WI38 (cell line): ENCODE results near the gene HLA-F.

ENCODE experiments used
- H3K4me3 ChIP-seq: 2 replicates; pipeline ENCODE4 v1.5.1; 2011; ENCODE audit warnings: low read depth, mild to moderate bottlenecking, control low read depth, low read length
- TF ChIP-seq, protein P1 (sequence below): IDR thresholded peaks from 2 replicates; pipeline ENCODE4 v1.5.1; 2012; ENCODE audit warnings: low read depth, mild to moderate bottlenecking, control low read depth, low read length

HLA-F gene

DNA sequence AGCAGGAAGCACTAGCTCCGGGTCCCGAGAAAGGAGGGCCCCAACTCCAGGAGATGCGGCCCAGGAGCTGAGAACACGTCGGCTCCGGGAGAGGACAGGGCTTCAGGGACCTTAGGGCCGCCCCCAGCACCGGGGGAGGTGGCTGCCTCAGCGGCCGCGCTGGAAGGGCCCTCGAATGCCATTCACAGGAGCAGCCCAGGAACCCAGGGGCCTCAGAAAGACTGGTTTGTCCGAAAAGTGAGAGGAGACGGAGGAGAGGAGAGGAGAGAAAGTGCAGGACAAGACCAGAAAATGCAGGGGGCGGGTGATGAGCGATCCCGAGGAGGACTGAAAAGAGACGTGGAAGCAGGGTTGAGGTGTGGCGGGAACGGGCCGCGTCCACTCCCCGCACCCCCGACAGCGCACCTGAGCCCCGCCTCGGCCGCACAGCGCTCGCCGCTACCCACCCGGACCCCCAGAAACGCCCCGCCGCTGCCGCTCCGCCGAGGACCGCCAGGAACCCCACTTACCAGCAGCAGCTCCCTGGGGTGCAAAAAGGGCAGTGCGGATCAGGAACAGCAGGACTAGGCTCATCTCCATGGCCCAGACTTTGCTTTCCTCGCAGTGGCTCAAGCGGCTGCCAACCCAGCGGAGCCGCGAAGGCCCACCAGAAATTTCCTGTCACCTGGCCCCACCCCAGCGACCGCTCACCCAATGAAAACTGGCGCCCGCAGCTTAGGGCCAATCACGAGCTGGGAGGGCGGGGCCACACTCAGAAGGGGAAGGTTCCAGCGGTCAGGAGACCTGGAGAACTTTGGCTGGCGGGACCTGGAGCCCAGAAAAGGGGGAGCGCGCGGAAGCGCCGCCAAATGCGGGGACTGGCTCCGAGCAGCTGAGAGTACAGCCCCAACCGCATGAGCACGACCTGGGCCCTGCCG lies 25.4 kb downstream of the HLA-F start:
- peak overlapping the region; percentile 29 for H3K4me3 ChIP-seq
- TF ChIP-seq, protein P1, sequence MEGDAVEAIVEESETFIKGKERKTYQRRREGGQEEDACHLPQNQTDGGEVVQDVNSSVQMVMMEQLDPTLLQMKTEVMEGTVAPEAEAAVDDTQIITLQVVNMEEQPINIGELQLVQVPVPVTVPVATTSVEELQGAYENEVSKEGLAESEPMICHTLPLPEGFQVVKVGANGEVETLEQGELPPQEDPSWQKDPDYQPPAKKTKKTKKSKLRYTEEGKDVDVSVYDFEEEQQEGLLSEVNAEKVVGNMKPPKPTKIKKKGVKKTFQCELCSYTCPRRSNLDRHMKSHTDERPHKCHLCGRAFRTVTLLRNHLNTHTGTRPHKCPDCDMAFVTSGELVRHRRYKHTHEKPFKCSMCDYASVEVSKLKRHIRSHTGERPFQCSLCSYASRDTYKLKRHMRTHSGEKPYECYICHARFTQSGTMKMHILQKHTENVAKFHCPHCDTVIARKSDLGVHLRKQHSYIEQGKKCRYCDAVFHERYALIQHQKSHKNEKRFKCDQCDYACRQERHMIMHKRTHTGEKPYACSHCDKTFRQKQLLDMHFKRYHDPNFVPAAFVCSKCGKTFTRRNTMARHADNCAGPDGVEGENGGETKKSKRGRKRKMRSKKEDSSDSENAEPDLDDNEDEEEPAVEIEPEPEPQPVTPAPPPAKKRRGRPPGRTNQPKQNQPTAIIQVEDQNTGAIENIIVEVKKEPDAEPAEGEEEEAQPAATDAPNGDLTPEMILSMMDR, result no peak

DNA sequence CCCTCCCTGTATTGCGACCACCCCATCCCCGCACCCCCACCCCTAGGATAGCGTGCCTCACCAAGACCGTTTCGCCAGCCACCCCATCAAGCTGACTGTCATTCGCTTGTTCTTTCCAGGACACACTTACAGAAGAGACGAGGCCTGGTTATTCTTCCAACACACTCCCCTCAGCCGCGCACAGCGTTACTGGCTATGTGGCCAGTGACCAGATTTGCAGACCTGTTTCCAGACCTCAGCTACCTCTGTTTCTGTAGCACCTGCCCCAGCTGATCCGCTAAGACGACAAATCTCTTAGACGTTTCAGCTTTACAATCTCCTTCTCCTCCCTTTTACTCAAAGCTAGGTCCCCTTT lies 26.1 kb downstream of the HLA-F start:
- no peak overlapping the region for H3K4me3 ChIP-seq
- TF ChIP-seq, protein P1, result no peak

DNA sequence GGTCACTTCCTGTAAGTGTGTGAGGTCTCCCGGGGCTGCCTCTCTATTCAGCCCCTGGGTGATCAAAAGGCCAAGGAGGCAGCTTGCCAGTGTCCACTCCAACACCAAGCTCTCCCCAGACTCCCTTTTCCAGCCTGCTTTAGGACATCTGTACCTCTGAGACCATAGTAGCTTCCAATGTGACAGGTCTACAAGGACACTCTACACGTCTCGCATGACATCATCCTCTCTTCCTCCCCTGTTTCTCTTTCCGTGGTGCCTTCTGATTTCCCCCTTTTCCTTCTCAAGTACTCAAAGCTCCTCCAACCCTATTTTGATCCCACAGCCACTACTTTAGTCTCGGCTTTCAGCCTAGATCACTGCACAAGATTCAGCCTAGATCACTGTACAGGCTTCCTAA lies 26.4 kb downstream of the HLA-F start:
- no peak overlapping the region for H3K4me3 ChIP-seq
- TF ChIP-seq, protein P1, result no peak

DNA sequence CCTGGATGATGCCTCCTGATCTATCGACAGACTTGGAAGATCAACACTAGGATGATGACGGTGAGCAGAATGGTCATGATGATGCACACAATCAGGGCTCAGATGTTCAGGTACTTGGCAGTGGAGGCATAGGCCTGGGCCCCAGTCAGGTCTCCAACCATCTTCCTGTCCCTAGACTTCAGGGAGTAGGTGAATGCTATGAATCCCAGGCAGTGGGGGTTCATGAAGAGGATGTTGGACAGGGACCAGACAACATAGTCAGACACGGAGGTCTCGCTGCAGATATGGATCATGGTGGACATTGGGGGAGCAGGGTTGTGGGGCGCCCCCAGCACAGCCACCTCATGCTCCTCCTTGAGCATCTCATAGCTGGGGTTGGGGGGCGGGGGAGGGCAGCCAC lies 27.5 kb downstream of the HLA-F start:
- H3K4me3 ChIP-seq, result no peak overlapping the region
- TF ChIP-seq, protein P1, result no peak

DNA sequence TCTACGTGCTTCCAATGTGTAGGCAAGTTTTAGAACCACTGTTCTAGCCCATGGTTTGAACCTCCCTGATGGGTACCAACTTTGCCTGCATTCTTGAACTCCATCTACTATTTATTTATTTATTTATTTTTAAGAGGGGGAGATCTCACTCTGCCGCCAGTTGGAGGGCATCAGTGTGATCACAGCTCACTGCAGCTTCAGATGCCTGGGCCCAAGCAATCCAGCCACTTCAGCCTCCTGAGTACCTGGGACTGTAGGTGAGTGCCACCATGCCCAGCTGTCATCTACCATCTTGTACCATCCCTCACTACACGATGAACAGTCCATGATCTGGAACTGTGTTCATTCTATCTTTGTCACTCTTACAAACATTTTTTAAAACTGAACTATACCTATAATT lies 28.2 kb downstream of the HLA-F start:
- TF ChIP-seq, protein P1, result no peak
- no peak overlapping the region for H3K4me3 ChIP-seq

DNA sequence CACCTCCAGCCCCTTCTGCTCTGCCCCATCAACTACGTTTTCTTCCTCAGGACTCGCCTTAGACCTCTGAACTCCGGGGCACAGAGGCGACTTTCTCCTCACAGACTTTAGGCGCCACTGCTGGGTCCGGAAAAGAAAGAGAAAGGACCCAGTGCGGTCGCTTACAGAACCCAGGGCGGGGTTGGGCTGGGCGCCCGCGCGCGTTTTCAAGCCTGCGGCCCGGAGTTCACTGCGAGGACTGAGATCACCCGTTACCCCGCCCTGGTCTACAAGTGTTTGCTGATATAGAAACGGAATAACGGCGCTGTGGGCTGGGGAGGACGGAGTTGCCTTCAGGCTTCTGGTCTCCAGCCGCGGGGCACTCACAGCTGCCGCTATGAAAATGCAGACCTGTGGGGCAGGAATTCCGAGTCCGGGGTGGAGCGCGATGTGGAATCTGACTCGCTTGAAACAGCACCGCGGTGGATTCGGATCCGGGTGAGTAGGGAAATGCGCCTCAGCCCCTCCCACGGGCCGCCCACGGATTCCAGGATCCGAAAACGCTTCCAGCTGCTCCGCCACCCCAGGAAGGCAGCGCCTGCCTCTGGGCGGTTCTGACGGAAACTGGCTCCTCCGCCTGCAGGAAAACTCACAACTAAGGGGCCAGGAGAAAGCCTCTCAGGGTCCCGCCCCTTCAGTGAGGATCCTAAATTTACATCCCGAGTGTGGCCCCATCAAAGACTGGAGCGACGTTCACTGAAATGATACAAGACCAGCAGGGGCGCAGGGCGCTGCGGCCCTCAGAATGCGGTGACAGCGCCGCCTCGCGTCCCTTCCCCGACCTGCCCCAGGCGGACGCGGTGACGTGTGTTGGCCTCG lies 29.4 kb downstream of the HLA-F start:
- H3K4me3 ChIP-seq, result peak overlapping the region; percentile 67
- TF ChIP-seq, protein P1, result peak; percentile 99

DNA sequence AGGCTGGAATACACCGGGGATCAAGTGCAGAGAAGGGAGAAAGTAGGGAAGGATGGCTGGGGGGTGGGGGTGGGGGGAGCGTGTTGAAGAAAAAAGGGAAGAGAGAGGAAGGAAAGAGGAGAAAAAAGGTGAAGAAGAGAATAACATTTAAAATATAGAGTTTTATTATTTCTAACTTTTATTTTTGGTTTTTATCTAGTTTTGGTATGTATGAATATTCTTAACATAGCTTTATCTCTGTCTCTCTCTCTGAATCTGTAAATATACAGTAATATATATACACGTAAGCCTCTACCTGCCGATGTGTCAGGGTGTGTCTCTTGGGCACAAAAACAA lies 30.0 kb downstream of the HLA-F start:
- TF ChIP-seq, protein P1, result no peak
- peak overlapping the region; percentile 67 for H3K4me3 ChIP-seq
